SK-N-SH (cell line): ENCODE data around the gene NSUN2. TPM values are rescaled to one million over a fixed set of nuclear protein-coding genes. Genes with fewer than 3 reads are reported as not detected.

Experiments
- CTCF ChIA-PET: fragments of 300-600, 350-600 bp; formaldehyde crosslinking; extraction: SDS; loops from one replicate; lab custom pipeline; 2021; lab: Yijun Ruan, JAX
- POLR2A ChIA-PET: fragments of 350-600 bp; sonication (Branson Sonifier 250); formaldehyde crosslinking; extraction: SDS; loops from one replicate; lab custom pipeline; 2020; ENCODE audit warnings: antibody characterized with exemption, inconsistent platforms; lab: Yijun Ruan, JAX
- DNase-seq: peaks from one replicate; pipeline ENCODE4 v3.0.0; 2012
- H2AFZ ChIP-seq: fragments of 200-600 bp; sonication (generic); 2 replicates; pipeline ENCODE4 v1.8.1; 2016; ENCODE audit warnings: antibody characterized with exemption, mild to moderate bottlenecking, low read depth
- H3F3A ChIP-seq: fragments of 200-600 bp; sonication (generic); replicated peaks from 2 replicates; pipeline ENCODE3; 2016; ENCODE audit warnings: antibody characterized with exemption, mild to moderate bottlenecking; ENCODE audit not compliant: insufficient read depth
- H3K27ac ChIP-seq, 2 experiments: fragments of 200-500 bp in 1 of 2; fragments of 200-600 bp in 1 of 2; sonication (Bioruptor generic) in 1 of 2; sonication (generic), shearing (Covaris generic) in 1 of 2; 2 replicates each; pipeline versions ENCODE4 v1.5.1 to v1.6.1; 2014 to 2016; ENCODE audit warnings: low read depth in 2 of 2, inconsistent platforms in 1 of 2, low read length in 1 of 2, mild to moderate bottlenecking in 1 of 2, mixed read lengths in 1 of 2
- H3K27me3 ChIP-seq: fragments of 200-600 bp; sonication (generic), shearing (Covaris generic); 2 replicates; pipeline ENCODE4 v1.6.1; 2016; ENCODE audit warnings: mixed run types; ENCODE audit not compliant: insufficient read depth
- H3K36me3 ChIP-seq, 2 experiments: fragments of 200-500 bp in 1 of 2; fragments of 200-600 bp in 1 of 2; sonication (Bioruptor generic) in 1 of 2; sonication (generic) in 1 of 2; replicated peaks in 1 of 2; 2 replicates each; pipeline versions ENCODE3 to v1.5.1; 2014 to 2016; ENCODE audit warnings: low read length in 1 of 2, mild to moderate bottlenecking in 1 of 2; ENCODE audit not compliant: insufficient read depth in 2 of 2, control insufficient read depth in 1 of 2
- H3K4me1 ChIP-seq, 2 experiments: fragments of 200-500 bp in 1 of 2; fragments of 200-600 bp in 1 of 2; sonication (Bioruptor generic) in 1 of 2; sonication (generic), shearing (Covaris generic) in 1 of 2; 2 replicates each; pipeline versions ENCODE4 v1.5.1 to v1.6.1; 2014 to 2016; ENCODE audit warnings: low read depth in 1 of 2, low read length in 1 of 2, mixed run types in 1 of 2; ENCODE audit not compliant: insufficient read depth in 2 of 2, control insufficient read depth in 1 of 2
- H3K4me2 ChIP-seq: fragments of 200-600 bp; sonication (generic), shearing (Covaris generic); 2 replicates; pipeline ENCODE4 v1.6.1; 2017; ENCODE audit warnings: mixed run types
- H3K4me3 ChIP-seq, 2 experiments: fragments of 200-500 bp in 1 of 2; fragments of 200-600 bp in 1 of 2; sonication (Bioruptor generic) in 1 of 2; sonication (generic), shearing (Covaris generic) in 1 of 2; 2 replicates each; pipeline versions ENCODE4 v1.5.1 to v1.8.1; 2014 to 2016; ENCODE audit warnings: low read depth in 2 of 2, inconsistent platforms in 1 of 2, low read length in 1 of 2, mild to moderate bottlenecking in 1 of 2, mixed read lengths in 1 of 2, moderate library complexity in 1 of 2
- H3K79me2 ChIP-seq: fragments of 200-600 bp; sonication (generic); 2 replicates; pipeline ENCODE4 v1.8.1; 2017; ENCODE audit warnings: mild to moderate bottlenecking; ENCODE audit not compliant: insufficient read depth
- H3K9ac ChIP-seq: fragments of 200-600 bp; sonication (generic); 2 replicates; pipeline ENCODE4 v1.6.1; 2017; ENCODE audit warnings: mixed run types
- H3K9me2 ChIP-seq: fragments of 200-600 bp; sonication (generic); 2 replicates; pipeline ENCODE4 v1.6.1; 2017; ENCODE audit warnings: mixed run types
- H3K9me3 ChIP-seq: fragments of 200-600 bp; sonication (generic); 2 replicates; pipeline ENCODE4 v1.6.1; 2017; ENCODE audit warnings: mixed run types, mild to moderate bottlenecking, moderate library complexity
- H4K20me1 ChIP-seq: fragments of 200-600 bp; sonication (generic); 2 replicates; pipeline ENCODE4 v1.6.1; 2017; ENCODE audit warnings: mild to moderate bottlenecking, mixed run types; ENCODE audit not compliant: insufficient read depth
- EP300 ChIP-seq, 2 experiments: IDR thresholded peaks; 2 replicates each; pipeline versions ENCODE4 v1.4.0 to v1.6.1; 2012; ENCODE audit warnings: borderline replicate concordance in 1 of 2, low read depth in 1 of 2, low read length in 1 of 2
- FOSL2 ChIP-seq: IDR thresholded peaks from 2 replicates; pipeline ENCODE4 v1.4.0; 2012; ENCODE audit warnings: low read depth, mild to moderate bottlenecking, moderate library complexity, borderline replicate concordance
- FOXM1 ChIP-seq: IDR thresholded peaks from 2 replicates; pipeline ENCODE4 v1.4.0; 2012; ENCODE audit warnings: low read depth, mild to moderate bottlenecking
- GATA2 ChIP-seq: sonication (generic); formaldehyde crosslinking; IDR thresholded peaks from 2 replicates; pipeline ENCODE4 v1.5.0; 2020; ENCODE audit warnings: mild to moderate bottlenecking, missing genetic modification reagents
- MAX ChIP-seq: IDR thresholded peaks from 2 replicates; pipeline ENCODE4 v1.4.0; 2012; ENCODE audit warnings: low read depth
- MEF2A ChIP-seq: IDR thresholded peaks from 2 replicates; pipeline ENCODE4 v1.4.0; 2012; ENCODE audit warnings: low read depth, borderline replicate concordance
- MXI1 ChIP-seq: IDR thresholded peaks from 2 replicates; pipeline ENCODE4 v1.6.1; 2012; ENCODE audit warnings: mild to moderate bottlenecking, low read depth, low read length, improper control_type of control experiment
- NFIC ChIP-seq: IDR thresholded peaks from 2 replicates; pipeline ENCODE4 v1.4.0; 2012; ENCODE audit warnings: borderline replicate concordance
- NRF1 ChIP-seq: IDR thresholded peaks from 2 replicates; pipeline ENCODE4 v1.6.1; 2012; ENCODE audit warnings: low read depth, mild to moderate bottlenecking, low read length
- PBX3 ChIP-seq: IDR thresholded peaks from 2 replicates; pipeline ENCODE4; 2012
- POLR2AphosphoS5 ChIP-seq: IDR thresholded peaks from 2 replicates; pipeline ENCODE4 v1.6.1; 2012; ENCODE audit warnings: low read depth, low read length
- RCOR1 ChIP-seq: fragments of 150-350 bp; IDR thresholded peaks from 2 replicates; pipeline ENCODE4 v1.6.1; 2017; ENCODE audit warnings: antibody characterized with exemption, low read length
- RXRA ChIP-seq: IDR thresholded peaks from 2 replicates; pipeline ENCODE4 v1.4.0; 2012; ENCODE audit warnings: low read depth, mild to moderate bottlenecking, borderline replicate concordance
- SIN3A ChIP-seq: IDR thresholded peaks from 2 replicates; pipeline ENCODE4 v1.6.1; 2012; ENCODE audit warnings: low read depth, mild to moderate bottlenecking, low read length, moderate library complexity, borderline replicate concordance
- TAF1 ChIP-seq: IDR thresholded peaks from 2 replicates; pipeline ENCODE4 v1.6.1; 2012; ENCODE audit warnings: low read depth, mild to moderate bottlenecking, low read length, moderate library complexity, borderline replicate concordance
- TCF12 ChIP-seq: IDR thresholded peaks from 2 replicates; pipeline ENCODE4 v1.4.0; 2012
- WGBS: methylation state at CpG from one replicate; pipeline ENCODE4 v1.1.6; 2017; ENCODE audit warnings: low lambda C conversion rate; 5-methylcytosine and 5-hydroxymethylcytosine counted together
- polyA plus RNA-seq, 3 experiments: library from polyadenylated mRNA; depleted of rRNA; stranded (reverse); fragments of >200 nt; gene quantifications; 2 replicates each; pipeline ENCODE4 v1.2.3, GENCODE V29; 2012
- TF ChIP-seq, protein P1 (sequence below): IDR thresholded peaks from 2 replicates; pipeline ENCODE4 v1.6.1; 2012; ENCODE audit warnings: mild to moderate bottlenecking, low read depth, low read length, moderate library complexity
- TF ChIP-seq, protein P2 (sequence below): fragments of 200-600 bp; sonication (generic); IDR thresholded peaks from 2 replicates; pipeline ENCODE4 v1.6.1; 2017; ENCODE audit warnings: antibody characterized with exemption, mild to moderate bottlenecking, moderate library complexity

The NSUN2 gene
- polyA plus RNA-seq, 1 of the 3 experiments (the other 2 are of a cell fraction): 78.9 TPM

DNA sequence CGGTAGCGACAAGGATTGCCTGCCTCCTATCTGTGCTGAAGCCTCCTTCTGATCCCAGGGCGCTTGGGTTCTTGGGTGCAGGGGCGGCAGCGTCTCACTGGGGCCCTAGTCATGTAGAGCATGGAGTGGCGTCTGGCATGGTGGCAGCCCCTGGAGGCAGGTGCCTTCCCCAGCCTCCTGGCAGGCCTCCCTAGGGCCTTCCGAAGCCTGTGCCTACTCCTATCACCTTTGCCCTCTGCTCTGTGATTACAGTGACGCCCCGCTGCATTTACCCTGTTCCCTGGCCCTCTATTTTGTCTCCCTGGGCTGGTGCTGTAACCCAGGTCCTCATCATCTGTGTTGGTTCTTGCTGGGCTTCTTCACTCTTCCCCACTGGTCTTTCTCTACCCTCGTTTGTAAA lies 4.2 kb upstream of the NSUN2 start:
- Histone ChIP-seq H3K9ac (no peak overlapping the region), H3K36me3 (no peaks in the 10 kb centered on the region), H3K4me1 (peaks cover 5 to 19% of the 10 kb centered on the region in 2 experiments; a peak in 2 of 4 replicates), H2AFZ (no peak overlapping the region), H3K9me2 (no peaks in the 10 kb centered on the region), H3K27ac (no peak overlapping the region), H3F3A (no peaks in the 10 kb centered on the region), H3K4me3 (no peak overlapping the region), H4K20me1 (peaks cover 5% of the 10 kb centered on the region), H3K9me3 (no peaks in the 10 kb centered on the region), H3K4me2 (no peak overlapping the region), H3K79me2 (peaks cover 80% of the 10 kb centered on the region), H3K27me3 (no peaks in the 10 kb centered on the region)
- ChIA-PET CTCF (interaction anchor here (0.7 kb wide), 1 partner anchor 60 kb away, joined by 3 read pairs; no protein-coding TSS in a partner anchor), POLR2A (no interaction called here)
- WGBS: 97% methylated on average over 5 of the region's 10 CpGs
- TF ChIP-seq MXI1 (no peak), NFIC (no peak), SIN3A (no peak), POLR2AphosphoS5 (no peak)
- TF ChIP-seq, protein P1, sequence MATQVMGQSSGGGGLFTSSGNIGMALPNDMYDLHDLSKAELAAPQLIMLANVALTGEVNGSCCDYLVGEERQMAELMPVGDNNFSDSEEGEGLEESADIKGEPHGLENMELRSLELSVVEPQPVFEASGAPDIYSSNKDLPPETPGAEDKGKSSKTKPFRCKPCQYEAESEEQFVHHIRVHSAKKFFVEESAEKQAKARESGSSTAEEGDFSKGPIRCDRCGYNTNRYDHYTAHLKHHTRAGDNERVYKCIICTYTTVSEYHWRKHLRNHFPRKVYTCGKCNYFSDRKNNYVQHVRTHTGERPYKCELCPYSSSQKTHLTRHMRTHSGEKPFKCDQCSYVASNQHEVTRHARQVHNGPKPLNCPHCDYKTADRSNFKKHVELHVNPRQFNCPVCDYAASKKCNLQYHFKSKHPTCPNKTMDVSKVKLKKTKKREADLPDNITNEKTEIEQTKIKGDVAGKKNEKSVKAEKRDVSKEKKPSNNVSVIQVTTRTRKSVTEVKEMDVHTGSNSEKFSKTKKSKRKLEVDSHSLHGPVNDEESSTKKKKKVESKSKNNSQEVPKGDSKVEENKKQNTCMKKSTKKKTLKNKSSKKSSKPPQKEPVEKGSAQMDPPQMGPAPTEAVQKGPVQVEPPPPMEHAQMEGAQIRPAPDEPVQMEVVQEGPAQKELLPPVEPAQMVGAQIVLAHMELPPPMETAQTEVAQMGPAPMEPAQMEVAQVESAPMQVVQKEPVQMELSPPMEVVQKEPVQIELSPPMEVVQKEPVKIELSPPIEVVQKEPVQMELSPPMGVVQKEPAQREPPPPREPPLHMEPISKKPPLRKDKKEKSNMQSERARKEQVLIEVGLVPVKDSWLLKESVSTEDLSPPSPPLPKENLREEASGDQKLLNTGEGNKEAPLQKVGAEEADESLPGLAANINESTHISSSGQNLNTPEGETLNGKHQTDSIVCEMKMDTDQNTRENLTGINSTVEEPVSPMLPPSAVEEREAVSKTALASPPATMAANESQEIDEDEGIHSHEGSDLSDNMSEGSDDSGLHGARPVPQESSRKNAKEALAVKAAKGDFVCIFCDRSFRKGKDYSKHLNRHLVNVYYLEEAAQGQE: no peak
- DNase-seq: no peak

DNA sequence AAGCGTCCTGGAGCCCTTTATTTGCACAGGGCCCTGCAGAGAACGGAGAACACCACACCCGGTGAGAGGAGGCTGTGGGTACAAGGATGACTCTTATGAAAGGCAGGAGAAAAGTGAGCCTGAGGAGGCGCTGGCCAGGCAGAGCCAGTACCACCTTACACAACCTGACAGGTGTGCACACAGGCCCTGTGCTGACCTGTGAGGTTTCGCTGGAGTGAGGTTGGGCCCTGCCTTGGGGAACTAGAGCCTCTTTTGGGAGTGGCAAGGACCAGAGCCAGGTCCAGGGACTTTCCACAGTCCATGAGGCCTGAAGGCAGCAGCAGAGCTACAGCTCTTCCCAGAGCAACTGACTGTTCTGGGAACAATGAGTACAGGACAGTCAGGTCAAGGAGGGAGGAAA lies 3.4 kb upstream of the NSUN2 start:
- H3K9me3 ChIP-seq: no peaks in the 10 kb centered on the region
- POLR2A ChIA-PET: no interaction called here
- peaks cover 0 to 5% of the 10 kb centered on the region in 2 experiments for H3K36me3 ChIP-seq
- H3K9me2 ChIP-seq: no peaks in the 10 kb centered on the region
- no peak overlapping the region for H3K9ac ChIP-seq
- H3K79me2 ChIP-seq: peaks cover 86% of the 10 kb centered on the region
- no peaks in the 10 kb centered on the region for H3F3A ChIP-seq
- no peaks in the 10 kb centered on the region for H3K27me3 ChIP-seq
- 50% methylated on average over 4 of the region's 5 CpGs for WGBS
- H3K4me1 ChIP-seq: peaks cover 5 to 25% of the 10 kb centered on the region in 2 experiments; a peak in 2 of 4 replicates
- no peak overlapping the region for H2AFZ ChIP-seq
- H4K20me1 ChIP-seq: peaks cover 12% of the 10 kb centered on the region
- no peak overlapping the region for H3K27ac ChIP-seq
- CTCF ChIA-PET: no interaction called here
- no peak overlapping the region for H3K4me2 ChIP-seq
- H3K4me3 ChIP-seq: no peak overlapping the region
- no peak for DNase-seq
- TF ChIP-seq RXRA: no peak
- no peak for TF ChIP-seq TAF1
- TF ChIP-seq MAX: no peak
- TF ChIP-seq TCF12: no peak
- no peak for TF ChIP-seq FOSL2
- no peak for TF ChIP-seq EP300 (IDR thresholded peaks at IDR 0.05; ENCODE audit: borderline replicate concordance in 1 of 2, low read depth in 1 of 2, low read length in 1 of 2)
- TF ChIP-seq, protein P1: no peak
- no peak for TF ChIP-seq GATA2 (CRISPR knock-in tag)
- no peak for TF ChIP-seq MEF2A
- TF ChIP-seq, protein P2, sequence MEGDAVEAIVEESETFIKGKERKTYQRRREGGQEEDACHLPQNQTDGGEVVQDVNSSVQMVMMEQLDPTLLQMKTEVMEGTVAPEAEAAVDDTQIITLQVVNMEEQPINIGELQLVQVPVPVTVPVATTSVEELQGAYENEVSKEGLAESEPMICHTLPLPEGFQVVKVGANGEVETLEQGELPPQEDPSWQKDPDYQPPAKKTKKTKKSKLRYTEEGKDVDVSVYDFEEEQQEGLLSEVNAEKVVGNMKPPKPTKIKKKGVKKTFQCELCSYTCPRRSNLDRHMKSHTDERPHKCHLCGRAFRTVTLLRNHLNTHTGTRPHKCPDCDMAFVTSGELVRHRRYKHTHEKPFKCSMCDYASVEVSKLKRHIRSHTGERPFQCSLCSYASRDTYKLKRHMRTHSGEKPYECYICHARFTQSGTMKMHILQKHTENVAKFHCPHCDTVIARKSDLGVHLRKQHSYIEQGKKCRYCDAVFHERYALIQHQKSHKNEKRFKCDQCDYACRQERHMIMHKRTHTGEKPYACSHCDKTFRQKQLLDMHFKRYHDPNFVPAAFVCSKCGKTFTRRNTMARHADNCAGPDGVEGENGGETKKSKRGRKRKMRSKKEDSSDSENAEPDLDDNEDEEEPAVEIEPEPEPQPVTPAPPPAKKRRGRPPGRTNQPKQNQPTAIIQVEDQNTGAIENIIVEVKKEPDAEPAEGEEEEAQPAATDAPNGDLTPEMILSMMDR: no peak
- no peak for TF ChIP-seq FOXM1
- no peak for TF ChIP-seq RCOR1
- no peak for TF ChIP-seq PBX3
- no peak for TF ChIP-seq NRF1
